Neutrophil (primary cell): ENCODE results near the gene ESPNL.

Experiments used
- H3K27ac ChIP-seq: fragments of 200-600 bp; sonication (generic); 2 replicates; pipeline ENCODE4 v1.5.1; 2016; ENCODE audit warnings: mild to moderate bottlenecking, moderate library complexity
- H3K27me3 ChIP-seq: fragments of 200-600 bp; sonication (generic); 2 replicates; pipeline ENCODE4 v1.6.0; 2016; ENCODE audit warnings: mild to moderate bottlenecking
- H3K36me3 ChIP-seq: fragments of 200-600 bp; sonication (generic); 2 replicates; pipeline ENCODE4 v1.5.1; 2017
- H3K4me1 ChIP-seq, 2 experiments: fragments of 200-600 bp in 1 of 2; sonication (generic) in 1 of 2; 1 replicate in 1 of 2; 2 replicates in 1 of 2; pipeline versions ENCODE4 v1.5.1 to v1.6.1; 2013 to 2016; ENCODE audit warnings: low read depth in 1 of 2, low read length in 1 of 2, mild to moderate bottlenecking in 1 of 2, moderate library complexity in 1 of 2; ENCODE audit not compliant: control insufficient read depth in 1 of 2, insufficient read depth in 1 of 2
- H3K4me3 ChIP-seq, 2 experiments: fragments of 200-600 bp in 1 of 2; sonication (generic) in 1 of 2; 1 replicate in 1 of 2; 2 replicates in 1 of 2; pipeline ENCODE4 v1.5.1; 2013 to 2016; ENCODE audit warnings: low read depth in 1 of 2, low read length in 1 of 2, mild to moderate bottlenecking in 1 of 2, moderate library complexity in 1 of 2
- H3K9me3 ChIP-seq: fragments of 200-600 bp; sonication (generic); 2 replicates; pipeline ENCODE4 v1.5.1; 2016
- CTCF ChIP-seq: fragments of 200-600 bp; sonication (generic); IDR thresholded peaks from 2 replicates; pipeline ENCODE4 v1.5.1; 2016; ENCODE audit warnings: antibody characterized with exemption

The ESPNL gene

DNA sequence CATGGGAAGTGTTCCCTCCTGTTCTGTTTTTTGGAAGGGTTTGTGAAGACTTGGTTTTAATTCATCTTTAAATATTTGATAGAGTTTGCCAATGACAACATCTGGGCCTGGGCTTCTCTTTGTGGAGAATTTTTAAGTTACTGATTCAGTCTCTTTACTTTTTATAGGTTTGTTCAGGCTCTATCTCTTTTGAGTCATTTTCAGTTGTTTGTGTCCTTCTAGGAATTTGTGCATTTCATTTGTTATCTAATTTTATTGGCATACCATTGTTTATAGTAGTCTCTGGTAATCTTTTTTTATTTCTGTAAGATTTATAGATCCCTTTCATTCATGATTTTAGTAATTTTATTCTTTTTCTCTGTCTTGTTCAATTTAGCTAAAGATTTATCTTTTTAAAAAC, 24.7 kb upstream of the ESPNL start:
- no peak for TF ChIP-seq CTCF
- Histone ChIP-seq H3K4me3 (no peak overlapping the region), H3K9me3 (no peaks in the 10 kb centered on the region), H3K36me3 (no peaks in the 10 kb centered on the region), H3K27ac (no peak overlapping the region), H3K27me3 (no peaks in the 10 kb centered on the region), H3K4me1 (no peaks in the 10 kb centered on the region)

GRCh38 chr2:238077292-238077691, 22.8 kb upstream of the ESPNL start:
- H3K4me1 ChIP-seq: no peaks in the 10 kb centered on the region
- H3K27me3 ChIP-seq: no peaks in the 10 kb centered on the region
- no peak for TF ChIP-seq CTCF
- H3K27ac ChIP-seq: no peak overlapping the region
- H3K4me3 ChIP-seq: no peak overlapping the region
- H3K9me3 ChIP-seq: no peaks in the 10 kb centered on the region
- H3K36me3 ChIP-seq: peaks cover 10% of the 10 kb centered on the region

DNA sequence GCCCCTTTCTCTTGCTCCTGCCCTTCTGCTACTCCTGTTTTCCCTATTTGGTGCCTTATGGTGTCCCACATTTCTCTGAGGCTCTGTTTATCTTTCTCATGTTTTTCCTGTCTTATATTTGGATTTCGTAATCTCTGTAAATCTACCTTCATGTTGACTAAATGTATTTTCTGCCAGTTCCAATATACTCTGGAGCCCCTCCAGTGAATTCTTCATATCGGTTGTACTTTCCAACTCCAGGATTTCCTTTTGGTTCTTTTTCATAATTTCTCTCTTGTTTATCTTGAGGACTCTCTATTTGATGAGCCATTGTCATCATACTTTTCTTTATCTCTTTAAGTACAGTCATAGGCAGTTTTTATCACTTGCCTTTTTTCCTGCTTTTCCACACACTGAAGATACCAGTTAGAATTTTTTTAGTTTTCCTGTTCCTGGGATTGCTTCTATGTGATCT, 20.2 kb upstream of the ESPNL start:
- Histone ChIP-seq H3K36me3 (peaks cover 25% of the 10 kb centered on the region), H3K4me3 (no peak overlapping the region), H3K27me3 (no peaks in the 10 kb centered on the region), H3K27ac (no peak overlapping the region), H3K9me3 (no peaks in the 10 kb centered on the region), H3K4me1 (no peaks in the 10 kb centered on the region)
- no peak for TF ChIP-seq CTCF

DNA sequence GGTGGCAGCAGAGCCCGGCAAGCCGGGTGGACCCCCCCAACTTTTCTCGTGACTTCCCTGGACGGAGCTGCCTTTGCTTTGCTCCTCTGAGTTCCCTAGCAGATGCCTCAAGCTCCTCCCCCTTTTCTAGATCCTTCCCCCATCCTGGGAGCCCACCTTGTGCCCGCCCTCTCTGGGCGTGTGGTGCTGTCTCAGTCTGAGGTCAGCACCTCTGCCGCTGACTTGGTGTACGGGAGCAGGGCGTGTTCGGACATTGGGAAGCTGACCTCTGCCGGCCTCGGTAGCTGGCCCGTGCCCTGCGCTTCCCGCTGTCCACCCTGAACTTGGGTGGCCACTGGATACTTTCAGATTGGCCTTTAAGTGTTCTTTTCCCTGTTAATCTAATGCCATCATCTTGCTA, 19.6 kb upstream of the ESPNL start:
- no peaks in the 10 kb centered on the region for H3K9me3 ChIP-seq
- no peak overlapping the region for H3K4me3 ChIP-seq
- no peak for TF ChIP-seq CTCF
- no peaks in the 10 kb centered on the region for H3K27me3 ChIP-seq
- no peak overlapping the region for H3K27ac ChIP-seq
- no peaks in the 10 kb centered on the region for H3K4me1 ChIP-seq
- H3K36me3 ChIP-seq: peaks cover 25% of the 10 kb centered on the region

DNA sequence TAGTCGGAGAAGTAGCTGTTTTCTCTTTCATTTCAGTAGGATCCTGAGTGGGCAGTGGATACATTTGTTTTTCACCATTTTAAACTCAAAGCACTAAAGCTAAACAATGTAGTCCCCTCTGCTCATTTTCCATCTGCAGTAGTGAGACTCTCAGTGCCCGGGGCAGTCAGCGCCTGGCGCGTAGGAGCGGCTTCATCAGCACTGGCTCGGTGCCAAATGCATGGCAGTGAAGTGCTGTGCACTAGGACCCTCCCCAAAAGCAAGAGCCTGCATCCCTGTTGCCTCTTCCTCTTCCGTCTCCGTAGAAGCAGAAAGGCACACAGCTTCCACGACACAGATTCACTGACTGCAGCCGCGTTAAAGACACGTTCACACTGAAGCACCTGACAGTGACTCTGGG, 19.0 kb upstream of the ESPNL start:
- H3K9me3 ChIP-seq: no peaks in the 10 kb centered on the region
- H3K27me3 ChIP-seq: no peaks in the 10 kb centered on the region
- no peaks in the 10 kb centered on the region for H3K4me1 ChIP-seq
- H3K4me3 ChIP-seq: no peak overlapping the region
- TF ChIP-seq CTCF: no peak
- peaks cover 25% of the 10 kb centered on the region for H3K36me3 ChIP-seq
- H3K27ac ChIP-seq: no peak overlapping the region

DNA sequence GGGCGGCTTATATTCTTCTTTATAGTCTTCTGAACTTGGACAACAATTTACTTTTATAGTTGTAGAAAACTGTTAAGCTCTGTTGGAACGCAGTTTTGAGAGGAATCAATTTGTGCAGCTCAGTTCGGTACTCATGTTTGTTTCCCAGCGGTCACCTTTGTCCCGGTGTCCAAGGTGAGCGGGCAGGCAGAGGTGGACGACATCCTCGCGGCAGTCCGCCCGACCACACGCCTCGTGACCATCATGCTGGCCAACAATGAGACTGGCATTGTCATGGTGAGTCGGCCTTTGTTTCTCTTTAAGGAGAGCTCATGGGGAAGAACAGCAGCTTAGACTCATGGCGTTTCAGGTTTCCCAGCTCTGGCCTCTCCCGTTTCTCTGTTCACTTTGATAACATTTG, 18.6 kb upstream of the ESPNL start:
- peaks cover 0 to under 1% of the 10 kb centered on the region in 2 experiments for H3K4me1 ChIP-seq
- H3K36me3 ChIP-seq: peaks cover 25% of the 10 kb centered on the region
- H3K9me3 ChIP-seq: no peaks in the 10 kb centered on the region
- H3K27ac ChIP-seq: no peak overlapping the region
- no peak overlapping the region for H3K4me3 ChIP-seq
- no peak for TF ChIP-seq CTCF
- no peaks in the 10 kb centered on the region for H3K27me3 ChIP-seq
